GM12874 (cell line): Measurements from ENCODE around the gene INO80B.

Experiments
- CTCF ChIP-seq: IDR thresholded peaks from 2 replicates; pipeline ENCODE4 v1.5.1; 2011; ENCODE audit warnings: low read depth, mild to moderate bottlenecking, control low read depth, low read length, moderate library complexity; ENCODE audit not compliant: insufficient read depth

INO80B gene

GRCh38 chr2:74472945-74473258 lies 18.0 kb downstream of the INO80B start:
- no peak for TF ChIP-seq CTCF

GRCh38 chr2:74474481-74474880 lies 19.6 kb downstream of the INO80B start:
- TF ChIP-seq CTCF: no peak

DNA sequence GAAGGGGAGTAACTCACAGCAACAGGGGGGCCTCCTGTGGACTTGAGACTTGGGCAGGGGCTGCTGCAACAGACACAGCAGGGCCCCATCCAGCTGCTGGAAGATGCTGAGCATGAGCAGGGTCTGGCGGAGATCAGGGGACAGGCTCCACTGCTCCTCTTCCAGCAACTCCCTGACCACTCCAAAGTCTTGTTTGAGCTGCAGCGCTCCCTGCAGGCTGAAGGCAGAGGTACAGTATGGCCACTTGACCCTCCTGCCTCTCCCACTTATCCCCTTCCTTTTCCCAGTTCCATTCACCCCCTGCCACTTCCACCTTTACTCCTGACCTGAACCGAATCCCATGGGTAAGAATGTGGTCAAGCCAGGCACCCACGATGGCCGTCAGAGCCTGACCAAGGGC lies 20.0 kb downstream of the INO80B start:
- TF ChIP-seq CTCF: peak; percentile 57

DNA sequence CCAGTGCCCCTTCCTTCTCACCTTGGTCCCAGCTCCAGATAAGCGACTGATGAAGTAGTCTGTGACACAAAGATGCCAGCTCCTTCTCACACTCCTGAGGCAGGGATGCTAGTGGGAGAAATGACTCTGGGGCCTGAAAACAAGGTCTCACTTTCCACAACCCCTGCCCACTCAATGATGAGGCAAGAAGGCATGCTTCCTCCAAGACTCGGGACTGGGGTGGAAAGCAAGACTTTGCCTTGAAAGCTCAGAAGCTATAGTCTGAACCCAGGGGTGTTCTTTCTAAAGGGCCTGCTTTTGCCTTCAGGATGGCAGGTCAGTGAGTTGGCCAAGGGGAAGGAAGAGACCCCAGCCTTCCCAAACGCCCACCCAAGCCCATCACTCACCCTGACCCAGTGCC lies 26.5 kb downstream of the INO80B start:
- TF ChIP-seq CTCF: no peak

DNA sequence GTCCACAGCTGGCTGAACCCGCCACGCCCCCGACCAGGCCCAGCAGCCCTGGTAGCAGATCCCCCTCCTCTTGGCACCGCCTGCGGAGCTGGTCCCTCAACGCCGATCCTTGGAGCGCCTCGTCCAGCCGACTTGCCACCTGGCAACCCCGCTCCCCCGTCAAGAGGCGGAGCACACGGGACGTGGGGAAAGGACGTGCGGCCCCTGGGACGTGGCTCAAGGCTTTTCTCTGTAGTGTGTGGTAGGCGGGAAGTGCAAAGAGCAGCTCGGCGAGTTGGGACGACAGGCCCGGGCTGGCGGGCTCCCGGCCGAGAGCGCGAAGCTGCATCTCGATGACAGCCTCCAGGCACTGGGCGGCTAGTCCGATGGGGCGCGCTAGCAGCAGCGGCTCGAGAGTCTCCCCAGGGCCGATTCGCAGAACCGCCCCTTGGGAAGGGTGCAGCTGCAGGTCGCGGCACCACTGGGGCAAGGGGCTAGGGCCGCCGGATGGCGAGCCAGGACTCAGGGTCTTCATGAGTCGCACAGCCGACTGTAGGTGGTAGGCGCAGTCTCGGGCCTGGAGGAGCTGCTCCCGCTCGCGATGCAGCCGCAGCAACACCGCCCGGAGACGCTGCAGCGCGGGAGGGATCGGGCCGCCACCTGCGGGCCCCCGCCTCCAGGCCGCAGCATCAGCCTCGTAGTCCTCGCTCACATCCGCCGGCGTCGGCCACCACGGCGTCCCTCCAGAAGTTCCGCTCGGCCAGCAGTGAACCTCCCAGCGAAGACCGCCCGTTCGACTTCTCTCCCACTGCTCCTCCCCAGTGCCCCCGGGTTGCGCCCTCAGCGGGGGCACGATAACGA lies 27.3 kb downstream of the INO80B start:
- TF ChIP-seq CTCF: no peak

GRCh38 chr2:74482801-74483674 lies 28.2 kb downstream of the INO80B start, which contains the start of the genes CCDC142 and TTC31:
CCDC142 (minus strand) TSS chr2:74482998; CDS start chr2:74482837, 161 bp downstream.
TTC31 (plus strand) TSS chr2:74483081; CDS start chr2:74483096, 15 bp downstream.
- TF ChIP-seq CTCF: peak; percentile 91

DNA sequence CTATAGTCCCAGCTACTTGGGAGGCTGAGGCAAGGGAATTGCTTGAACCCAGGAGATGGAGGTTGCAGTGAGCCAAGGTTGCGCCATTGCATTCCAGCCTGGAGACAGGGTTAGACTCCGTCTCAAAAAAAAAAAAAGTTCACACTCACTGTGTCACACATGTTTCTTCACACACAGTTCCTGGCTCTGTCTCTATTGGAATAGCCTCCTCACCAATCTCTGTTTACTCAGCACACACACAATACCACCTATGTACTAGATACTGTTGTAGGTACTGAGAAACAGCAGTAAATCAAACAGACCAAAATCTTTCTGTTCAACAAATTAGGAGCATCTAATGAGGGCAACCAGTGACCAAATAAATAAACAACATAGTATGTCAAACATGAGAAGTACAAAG lies 31.3 kb downstream of the INO80B start:
- TF ChIP-seq CTCF: no peak
